ENCODE results near the gene ALG12.

- TF ChIP-seq POLR2A (IDR thresholded peaks at IDR 0.05; ENCODE audit: extremely low read depth, insufficient read length) (no peak), CTCF (IDR thresholded peaks at IDR 0.05; ENCODE audit: low read depth, low read length) (no peak)
These were observed 38.4 kb downstream of the ALG12 start for GRCh38 chr22:49879871-49880270.

All from NB4 (cell line).